KMS-11 (cell line): ENCODE data around the gene TEX10.

ENCODE experiments used
- H2AFZ ChIP-seq: fragments of 200-600 bp; sonication (generic); 2 replicates; pipeline ENCODE4 v1.6.1; 2016; ENCODE audit warnings: antibody characterized with exemption, mixed run types, low read depth
- H3K27ac ChIP-seq: fragments of 200-600 bp; sonication (generic); 2 replicates; pipeline ENCODE4 v1.6.1; 2016; ENCODE audit warnings: mild to moderate bottlenecking, mixed run types
- H3K27me3 ChIP-seq: fragments of 200-600 bp; sonication (generic); 2 replicates; pipeline ENCODE4 v1.6.1; 2017; ENCODE audit warnings: mild to moderate bottlenecking, low read depth, mixed run types, moderate library complexity; ENCODE audit not compliant: insufficient read depth
- H3K36me3 ChIP-seq: fragments of 200-600 bp; sonication (generic); 2 replicates; pipeline ENCODE4 v1.6.1; 2017; ENCODE audit warnings: mild to moderate bottlenecking, mixed run types; ENCODE audit not compliant: insufficient read depth
- H3K4me1 ChIP-seq: fragments of 200-600 bp; sonication (generic); 2 replicates; pipeline ENCODE4 v1.6.1; 2016; ENCODE audit warnings: mild to moderate bottlenecking, low read depth, mixed run types; ENCODE audit not compliant: poor library complexity, severe bottlenecking
- H3K4me2 ChIP-seq: fragments of 200-600 bp; sonication (generic); 2 replicates; pipeline ENCODE4 v1.7.0; 2016; ENCODE audit warnings: mild to moderate bottlenecking, mixed run types
- H3K4me3 ChIP-seq: fragments of 200-600 bp; sonication (generic); IDR thresholded peaks from 2 replicates; pipeline ENCODE4 v1.6.1; 2017; ENCODE audit warnings: low read depth, low read length, mixed read lengths; ENCODE audit not compliant: insufficient read depth
- H3K79me2 ChIP-seq: fragments of 200-600 bp; sonication (generic); 2 replicates; pipeline ENCODE4 v1.6.1; 2016; ENCODE audit warnings: low read depth, mixed run types; ENCODE audit not compliant: insufficient read depth
- H3K9ac ChIP-seq: fragments of 200-600 bp; sonication (generic); 2 replicates; pipeline ENCODE4 v1.6.1; 2016; ENCODE audit warnings: mild to moderate bottlenecking, mixed run types
- H4K20me1 ChIP-seq: fragments of 200-600 bp; sonication (generic); 2 replicates; pipeline ENCODE4 v1.6.1; 2016; ENCODE audit warnings: mild to moderate bottlenecking, mixed run types; ENCODE audit not compliant: insufficient read depth
- CTCF ChIP-seq: fragments of 200-600 bp; sonication (generic); conservative IDR thresholded peaks from 2 replicates; pipeline ENCODE4 v1.6.1; 2017; ENCODE audit warnings: low read depth, mild to moderate bottlenecking, antibody characterized with exemption, low read length, moderate library complexity, mixed read lengths

Gene TEX10

GRCh38 chr9:100286257-100286656, 66.5 kb downstream of the TEX10 start:
- H3K27me3 ChIP-seq = no peaks in the 10 kb centered on the region
- no peaks in the 10 kb centered on the region for H3K36me3 ChIP-seq
- H3K9ac ChIP-seq = no peak overlapping the region
- H3K27ac ChIP-seq = no peak overlapping the region
- H3K79me2 ChIP-seq = no peaks in the 10 kb centered on the region
- no peak overlapping the region for H3K4me3 ChIP-seq
- no peak overlapping the region for H3K4me2 ChIP-seq
- no peaks in the 10 kb centered on the region for H4K20me1 ChIP-seq
- H2AFZ ChIP-seq = no peak overlapping the region
- TF ChIP-seq CTCF = no peak
- no peaks in the 10 kb centered on the region for H3K4me1 ChIP-seq

- no peak overlapping the region for H3K4me2 ChIP-seq
- no peaks in the 10 kb centered on the region for H3K4me1 ChIP-seq
- H3K27me3 ChIP-seq = no peaks in the 10 kb centered on the region
- H3K79me2 ChIP-seq = no peaks in the 10 kb centered on the region
- TF ChIP-seq CTCF = no peak
- H3K9ac ChIP-seq = no peak overlapping the region
- H3K27ac ChIP-seq = no peak overlapping the region
- no peaks in the 10 kb centered on the region for H4K20me1 ChIP-seq
- no peaks in the 10 kb centered on the region for H3K36me3 ChIP-seq
- no peak overlapping the region for H3K4me3 ChIP-seq
- H2AFZ ChIP-seq = no peak overlapping the region
These were observed 67.1 kb downstream of the TEX10 start for GRCh38 chr9:100285601-100286000.

DNA sequence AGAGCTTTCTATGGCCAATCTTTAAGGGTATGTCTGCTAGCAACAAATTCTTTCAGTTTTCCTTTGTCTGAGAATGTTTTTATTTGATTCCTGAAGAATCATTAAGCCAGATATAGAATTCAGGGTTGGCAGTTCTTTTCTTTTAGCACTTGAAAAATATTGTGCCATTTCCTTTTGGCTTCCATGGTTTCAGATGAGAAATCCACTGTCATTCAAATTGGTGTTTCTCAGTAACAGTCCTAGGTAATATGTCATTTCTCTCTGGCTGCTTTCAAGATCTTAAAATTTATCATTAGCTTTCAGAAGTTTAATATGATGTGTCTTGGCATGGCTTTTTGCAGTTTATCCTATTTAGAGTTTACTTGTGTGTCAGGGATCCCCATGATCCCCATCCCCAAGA, 67.7 kb downstream of the TEX10 start:
- H3K9ac ChIP-seq = no peak overlapping the region
- H3K4me2 ChIP-seq = no peak overlapping the region
- no peaks in the 10 kb centered on the region for H3K4me1 ChIP-seq
- no peak overlapping the region for H2AFZ ChIP-seq
- H3K27me3 ChIP-seq = no peaks in the 10 kb centered on the region
- no peaks in the 10 kb centered on the region for H4K20me1 ChIP-seq
- H3K36me3 ChIP-seq = no peaks in the 10 kb centered on the region
- H3K79me2 ChIP-seq = no peaks in the 10 kb centered on the region
- no peak overlapping the region for H3K4me3 ChIP-seq
- TF ChIP-seq CTCF = no peak
- H3K27ac ChIP-seq = no peak overlapping the region

- no peak for TF ChIP-seq CTCF
- Histone ChIP-seq H3K9ac (no peak overlapping the region), H3K27ac (no peak overlapping the region), H3K79me2 (no peaks in the 10 kb centered on the region), H3K4me3 (no peak overlapping the region), H4K20me1 (no peaks in the 10 kb centered on the region), H2AFZ (no peak overlapping the region), H3K4me2 (no peak overlapping the region), H3K27me3 (no peaks in the 10 kb centered on the region), H3K4me1 (no peaks in the 10 kb centered on the region), H3K36me3 (no peaks in the 10 kb centered on the region)
These were observed 68.5 kb downstream of the TEX10 start for GRCh38 chr9:100284247-100284646.

GRCh38 chr9:100282388-100282719, 70.4 kb downstream of the TEX10 start:
- TF ChIP-seq CTCF = no peak
- no peak overlapping the region for H3K9ac ChIP-seq
- H3K27ac ChIP-seq = no peak overlapping the region
- H4K20me1 ChIP-seq = no peaks in the 10 kb centered on the region
- no peak overlapping the region for H3K4me3 ChIP-seq
- H3K4me2 ChIP-seq = no peak overlapping the region
- H3K4me1 ChIP-seq = no peaks in the 10 kb centered on the region
- H3K36me3 ChIP-seq = no peaks in the 10 kb centered on the region
- no peaks in the 10 kb centered on the region for H3K27me3 ChIP-seq
- H3K79me2 ChIP-seq = no peaks in the 10 kb centered on the region
- no peak overlapping the region for H2AFZ ChIP-seq
